GM12878 (cell line): ENCODE measurements around the gene B4GALT1. TPM values are rescaled to one million over a fixed set of nuclear protein-coding genes. Genes with fewer than 3 reads are reported as not detected.

ENCODE experiments used
- ATF7 ChIP-seq: fragments of 450-650 bp; IDR thresholded peaks from 2 replicates; pipeline ENCODE4 v1.6.1; 2016; ENCODE audit warnings: low read depth, mild to moderate bottlenecking
- BRCA1 ChIP-seq: IDR thresholded peaks from 2 replicates; pipeline ENCODE4 v1.6.1; 2011; ENCODE audit warnings: low read depth, low read length, improper control_type of control experiment
- CBX3 ChIP-seq: fragments of 200-600 bp; sonication (generic); IDR thresholded peaks from 2 replicates; pipeline ENCODE4 v1.6.1; 2016; ENCODE audit warnings: low read depth, borderline replicate concordance
- CEBPZ ChIP-seq: fragments of 150-350 bp; IDR thresholded peaks from 2 replicates; pipeline ENCODE4 v1.6.1; 2016; ENCODE audit warnings: low read depth, low read length
- CHD4 ChIP-seq: fragments of 200-600 bp; sonication (generic); IDR thresholded peaks from 2 replicates; pipeline ENCODE4 v1.6.1; 2016; ENCODE audit warnings: mild to moderate bottlenecking
- CREB1 ChIP-seq: IDR thresholded peaks from 2 replicates; pipeline ENCODE4 v1.6.1; 2012; ENCODE audit warnings: low read depth, mild to moderate bottlenecking, inconsistent platforms
- EED ChIP-seq: sonication (generic); IDR thresholded peaks from 2 replicates; pipeline ENCODE4 v1.6.1; 2016; ENCODE audit warnings: antibody characterized with exemption, low read depth
- ETV6 ChIP-seq, 2 experiments: fragments of 450-650 bp in 1 of 2; IDR thresholded peaks in 1 of 2; conservative IDR thresholded peaks in 1 of 2; 2 replicates each; pipeline ENCODE4 v1.6.1; 2014; ENCODE audit warnings: antibody characterized with exemption in 1 of 2, borderline replicate concordance in 1 of 2, low read depth in 1 of 2, mild to moderate bottlenecking in 1 of 2, moderate library complexity in 1 of 2
- HCFC1 ChIP-seq: fragments of 150-350 bp; IDR thresholded peaks from 2 replicates; pipeline ENCODE4 v1.6.1; 2014; ENCODE audit warnings: low read length
- KLF5 ChIP-seq: fragments of 450-650 bp; IDR thresholded peaks from 2 replicates; pipeline ENCODE4 v1.6.1; 2014; ENCODE audit warnings: mild to moderate bottlenecking; ENCODE audit not compliant: partially characterized antibody
- LARP7 ChIP-seq: fragments of 450-650 bp; IDR thresholded peaks from 2 replicates; pipeline ENCODE4 v1.6.1; 2017; ENCODE audit warnings: mild to moderate bottlenecking
- MTA2 ChIP-seq: fragments of 450-650 bp; IDR thresholded peaks from 2 replicates; pipeline ENCODE4 v1.6.1; 2016; ENCODE audit warnings: low read depth, mild to moderate bottlenecking, moderate library complexity
- NBN ChIP-seq: fragments of 450-650 bp; IDR thresholded peaks from 2 replicates; pipeline ENCODE4 v1.6.1; 2016
- NFXL1 ChIP-seq: fragments of 450-650 bp; IDR thresholded peaks from 2 replicates; pipeline ENCODE4 v1.6.1; 2017; ENCODE audit warnings: antibody characterized with exemption, mild to moderate bottlenecking, borderline replicate concordance
- SP1 ChIP-seq: IDR thresholded peaks from one replicate; pipeline ENCODE4 v1.6.1; 2011; ENCODE audit warnings: low read depth, low read length
- SREBF1 ChIP-seq: IDR thresholded peaks from 2 replicates; pipeline ENCODE4 v1.6.1; 2012; ENCODE audit warnings: mild to moderate bottlenecking, low read length
- TARDBP ChIP-seq: IDR thresholded peaks from 2 replicates; pipeline ENCODE4 v1.6.1; 2016; ENCODE audit warnings: borderline replicate concordance
- TBL1XR1 ChIP-seq: IDR thresholded peaks from 2 replicates; pipeline ENCODE4 v1.6.1; 2012; ENCODE audit warnings: low read depth, low read length, improper control_type of control experiment
- YY1 ChIP-seq: IDR thresholded peaks from 2 replicates; pipeline ENCODE4 v1.6.1; 2011; ENCODE audit warnings: low read depth, mild to moderate bottlenecking, low read length
- ZBED1 ChIP-seq: IDR thresholded peaks from 2 replicates; pipeline ENCODE4 v1.6.1; 2016; ENCODE audit warnings: borderline replicate concordance
- ZNF687 ChIP-seq: fragments of 450-650 bp; IDR thresholded peaks from 2 replicates; pipeline ENCODE4 v1.6.1; 2017; ENCODE audit warnings: mild to moderate bottlenecking, moderate library complexity
- polyA plus RNA-seq, 11 experiments: library from polyadenylated mRNA; depleted of rRNA in 4 of 11; unstranded in 6 of 11; stranded (reverse) in 5 of 11; fragments of >200 nt; fragmentation: Nextera tagmentation in 4 of 11; fragmentation: Illumina TruSeq in 1 of 11; extraction: Ambion mirVana in 4 of 11; extraction: Trizol in 1 of 11; gene quantifications; 1 replicate in 1 of 11; 2 replicates in 10 of 11; pipeline versions ENCODE4 v1.2.1 to v1.2.3, GENCODE V29; 2011 to 2016; ENCODE audit warnings: inconsistent platforms in 2 of 11, missing spikeins in 2 of 11, low read depth in 1 of 11
- total RNA-seq, 4 experiments: library from RNA; depleted of rRNA in 3 of 4; stranded (reverse); fragments of >200 nt in 3 of 4; fragmentation: Illumina TruSeq in 1 of 4; extraction: Trizol in 1 of 4; gene quantifications; 2 replicates each; pipeline versions ENCODE4 v1.2.1 to v1.2.3, GENCODE V29; 2013 to 2021
- TF ChIP-seq, protein P1 (sequence below): IDR thresholded peaks from 2 replicates; pipeline ENCODE4 v1.6.1; 2012; ENCODE audit warnings: low read depth, low read length, improper control_type of control experiment
- TF ChIP-seq, protein P2 (sequence below): IDR thresholded peaks from 2 replicates; pipeline ENCODE4 v1.6.1; 2012; ENCODE audit warnings: low read depth, low read length, improper control_type of control experiment

The B4GALT1 gene
- total and polyA plus RNA-seq, 10 of the 15 experiments (the other 5 are each of a cell fraction or from before 2014, with no cell fraction given) = 12.7 to 79.0 (median 41.0) TPM

DNA sequence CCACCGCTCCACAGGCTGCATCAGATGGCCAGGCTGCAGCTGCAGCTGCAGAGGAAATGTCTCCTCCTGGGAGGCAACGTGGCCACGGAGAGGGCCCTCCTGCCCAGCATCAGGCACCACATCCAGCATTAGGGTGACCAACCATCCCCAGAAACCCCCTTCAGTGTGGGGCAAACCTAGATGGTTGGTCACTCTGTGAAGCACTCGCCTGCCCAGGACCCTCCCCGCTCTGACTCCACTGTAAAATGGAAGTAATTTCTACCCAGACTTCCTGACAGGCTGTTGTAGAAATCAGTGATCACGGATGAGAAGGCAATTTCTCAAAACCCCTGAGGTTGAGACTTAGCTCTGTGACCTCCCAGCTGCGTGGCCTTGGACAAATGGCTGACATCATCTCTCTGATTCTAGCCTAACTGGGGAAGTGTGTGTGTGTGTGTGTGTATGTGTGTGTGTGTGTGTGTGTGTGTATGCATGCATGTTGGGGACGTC is 31.6 kb downstream of the B4GALT1 start (continued):
- TF ChIP-seq SREBF1 (no peak), CHD4 (no peak), CREB1 (no peak), CBX3 (no peak), NBN (no peak), ZBED1 (no peak), NFXL1 (no peak), TARDBP (no peak), HCFC1 (no peak), SP1 (no peak), EED (peak; percentile 81), ATF7 (peak; percentile 57; the same call in 1 of the 2 replicates), BRCA1 (no peak), YY1 (peak; percentile 28; the same call in 1 of the 2 replicates), KLF5 (no peak), MTA2 (no peak), ZNF687 (no peak), ETV6 (conservative IDR thresholded peaks at IDR 0.05 in 1 of 2, IDR thresholded peaks at IDR 0.05 in 1 of 2; ENCODE audit: borderline replicate concordance in 1 of 2, low read depth in 1 of 2) (0 out of 4 replicates have a peak, but pooled peaks of 1 of the 2 experiments have one; percentile 48), TBL1XR1 (no peak), CEBPZ (no peak), LARP7 (no peak)
- TF ChIP-seq, protein P1, sequence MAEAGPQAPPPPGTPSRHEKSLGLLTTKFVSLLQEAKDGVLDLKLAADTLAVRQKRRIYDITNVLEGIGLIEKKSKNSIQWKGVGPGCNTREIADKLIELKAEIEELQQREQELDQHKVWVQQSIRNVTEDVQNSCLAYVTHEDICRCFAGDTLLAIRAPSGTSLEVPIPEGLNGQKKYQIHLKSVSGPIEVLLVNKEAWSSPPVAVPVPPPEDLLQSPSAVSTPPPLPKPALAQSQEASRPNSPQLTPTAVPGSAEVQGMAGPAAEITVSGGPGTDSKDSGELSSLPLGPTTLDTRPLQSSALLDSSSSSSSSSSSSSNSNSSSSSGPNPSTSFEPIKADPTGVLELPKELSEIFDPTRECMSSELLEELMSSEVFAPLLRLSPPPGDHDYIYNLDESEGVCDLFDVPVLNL = no peak
- TF ChIP-seq, protein P2, sequence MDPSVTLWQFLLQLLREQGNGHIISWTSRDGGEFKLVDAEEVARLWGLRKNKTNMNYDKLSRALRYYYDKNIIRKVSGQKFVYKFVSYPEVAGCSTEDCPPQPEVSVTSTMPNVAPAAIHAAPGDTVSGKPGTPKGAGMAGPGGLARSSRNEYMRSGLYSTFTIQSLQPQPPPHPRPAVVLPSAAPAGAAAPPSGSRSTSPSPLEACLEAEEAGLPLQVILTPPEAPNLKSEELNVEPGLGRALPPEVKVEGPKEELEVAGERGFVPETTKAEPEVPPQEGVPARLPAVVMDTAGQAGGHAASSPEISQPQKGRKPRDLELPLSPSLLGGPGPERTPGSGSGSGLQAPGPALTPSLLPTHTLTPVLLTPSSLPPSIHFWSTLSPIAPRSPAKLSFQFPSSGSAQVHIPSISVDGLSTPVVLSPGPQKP = no peak
